IMR-90 (cell line): Measurements from ENCODE around the gene EIF4G3. TPM values are rescaled to one million over a fixed set of nuclear protein-coding genes. Genes with fewer than 3 reads are reported as not detected.

Experiments used
- ATAC-seq: fragments of 200-7000 bp; cut with Tn5 transposase; 2 replicates; pipeline ENCODE4 v1.9.1; 2020; ENCODE audit warnings: low read depth, mild to moderate bottlenecking, moderate library complexity
- BruUV-seq: library from RNA; stranded (reverse); fragments of 400-500 nt; replicated peaks from 2 replicates; lab custom pipeline; 2021; lab: Mats Ljungman, UMichigan
- CTCF ChIA-PET: fragments of 300-600 bp; formaldehyde crosslinking; extraction: SDS; loops from one replicate; lab custom pipeline; 2021; ENCODE audit warnings: antibody characterized with exemption; lab: Yijun Ruan, JAX
- POLR2A ChIA-PET: fragments of 300-600 bp; sonication (Branson Sonifier 250); formaldehyde crosslinking; loops from one replicate; lab custom pipeline; 2022; ENCODE audit warnings: antibody characterized with exemption; ENCODE audit not compliant: unreplicated experiment; lab: Charles Lee
- DNase-seq: peaks from one replicate; pipeline ENCODE4 v3.0.0; 2013
- H2AFZ ChIP-seq: replicated peaks from 2 replicates; pipeline ENCODE3; 2013; ENCODE audit warnings: low read length, mild to moderate bottlenecking; ENCODE audit not compliant: poor library complexity
- H2AK5ac ChIP-seq: 2 replicates; pipeline ENCODE4 v1.6.1; 2013; ENCODE audit warnings: low read depth, low read length, inconsistent platforms
- H2AK9ac ChIP-seq: replicated peaks from 2 replicates; pipeline ENCODE3; 2013; ENCODE audit warnings: mild to moderate bottlenecking, low read depth, low read length, moderate library complexity; ENCODE audit not compliant: poor library complexity
- H2BK120ac ChIP-seq: 2 replicates; pipeline ENCODE4 v1.6.1; 2013; ENCODE audit warnings: low read depth, low read length, inconsistent platforms
- H2BK15ac ChIP-seq: 3 replicates; pipeline ENCODE4 v1.6.1; 2013; ENCODE audit warnings: low read depth, low read length, inconsistent platforms
- H2BK20ac ChIP-seq: 2 replicates; pipeline ENCODE4 v1.6.1; 2013; ENCODE audit warnings: low read depth, mild to moderate bottlenecking, inconsistent platforms, low read length, moderate library complexity
- H2BK5ac ChIP-seq: 2 replicates; pipeline ENCODE4 v1.6.1; 2013; ENCODE audit warnings: mild to moderate bottlenecking, low read depth, low read length, inconsistent platforms; ENCODE audit not compliant: poor library complexity, severe bottlenecking
- H3K14ac ChIP-seq: replicated peaks from 2 replicates; pipeline ENCODE4 v1.6.1; 2013; ENCODE audit warnings: low read depth, low read length, inconsistent platforms
- H3K18ac ChIP-seq: 2 replicates; pipeline ENCODE4 v1.6.1; 2013; ENCODE audit warnings: low read depth, low read length, control low read depth
- H3K23ac ChIP-seq: 2 replicates; pipeline ENCODE4 v1.6.1; 2013; ENCODE audit warnings: low read depth, low read length, inconsistent platforms
- H3K27ac ChIP-seq: 2 replicates; pipeline ENCODE4 v1.5.1; 2013; ENCODE audit warnings: mild to moderate bottlenecking, control low read depth, low read length; ENCODE audit not compliant: insufficient read depth
- H3K27me3 ChIP-seq: 2 replicates; pipeline ENCODE4 v1.6.1; 2013; ENCODE audit warnings: low read length; ENCODE audit not compliant: control insufficient read depth, insufficient read depth
- H3K36me3 ChIP-seq: 2 replicates; pipeline ENCODE4 v1.6.1; 2013; ENCODE audit warnings: low read length, mixed read lengths; ENCODE audit not compliant: control insufficient read depth, insufficient read depth
- H3K4ac ChIP-seq: 2 replicates; pipeline ENCODE4 v1.6.1; 2013; ENCODE audit warnings: low read depth, low read length, inconsistent platforms
- H3K4me1 ChIP-seq: 2 replicates; pipeline ENCODE4 v1.6.1; 2013; ENCODE audit warnings: low read length, mixed read lengths; ENCODE audit not compliant: control insufficient read depth, insufficient read depth
- H3K4me2 ChIP-seq: 2 replicates; pipeline ENCODE4 v1.6.1; 2013; ENCODE audit warnings: low read depth, mild to moderate bottlenecking, control low read depth, low read length, moderate library complexity
- H3K4me3 ChIP-seq: 2 replicates; pipeline ENCODE4 v1.5.1; 2013; ENCODE audit warnings: low read depth, mild to moderate bottlenecking, control low read depth, low read length, moderate library complexity; ENCODE audit not compliant: insufficient read depth
- H3K56ac ChIP-seq: 2 replicates; pipeline ENCODE4 v1.6.1; 2013; ENCODE audit warnings: low read length, inconsistent platforms; ENCODE audit not compliant: insufficient read depth; ENCODE audit errors: extremely low read depth
- H3K79me1 ChIP-seq, 2 experiments: 2 replicates each; pipeline ENCODE4 v1.6.1; 2013; ENCODE audit warnings: low read length in 2 of 2, inconsistent platforms in 1 of 2, low read depth in 1 of 2
- H3K9ac ChIP-seq: 2 replicates; pipeline ENCODE4 v1.6.1; 2013; ENCODE audit warnings: low read depth, low read length, control low read depth
- H3K9me1 ChIP-seq: 2 replicates; pipeline ENCODE4 v1.6.1; 2013; ENCODE audit warnings: low read length, inconsistent platforms; ENCODE audit not compliant: insufficient read depth
- H3K9me3 ChIP-seq: 2 replicates; pipeline ENCODE4 v1.6.1; 2013; ENCODE audit warnings: low read length; ENCODE audit not compliant: control insufficient read depth, insufficient read depth
- H4K20me1 ChIP-seq: 2 replicates; pipeline ENCODE4 v1.6.1; 2013; ENCODE audit warnings: low read length, inconsistent platforms; ENCODE audit not compliant: insufficient read depth
- H4K5ac ChIP-seq: 2 replicates; pipeline ENCODE4 v1.6.1; 2013; ENCODE audit warnings: mild to moderate bottlenecking, low read depth, low read length, control low read depth
- H4K8ac ChIP-seq, 2 experiments: 2 replicates each; pipeline ENCODE4 v1.6.1; 2013; ENCODE audit warnings: low read depth in 2 of 2, low read length in 2 of 2, control low read depth in 1 of 2, inconsistent platforms in 1 of 2
- H4K91ac ChIP-seq: 2 replicates; pipeline ENCODE4 v1.6.1; 2013; ENCODE audit warnings: low read depth, low read length, inconsistent platforms; ENCODE audit not compliant: insufficient read depth
- BHLHE40 ChIP-seq: fragments of 150-350 bp; IDR thresholded peaks from 2 replicates; pipeline ENCODE4 v1.6.1; 2016; ENCODE audit warnings: mild to moderate bottlenecking, low read depth, low read length
- CEBPB ChIP-seq: IDR thresholded peaks from 2 replicates; pipeline ENCODE4 v1.6.1; 2012; ENCODE audit warnings: low read depth, low read length, improper control_type of control experiment
- FOS ChIP-seq: fragments of 150-350 bp; IDR thresholded peaks from 2 replicates; pipeline ENCODE4 v1.6.1; 2016; ENCODE audit warnings: low read depth, low read length
- MAZ ChIP-seq: IDR thresholded peaks from 2 replicates; pipeline ENCODE4 v1.6.1; 2012; ENCODE audit warnings: low read depth, mild to moderate bottlenecking, low read length, improper control_type of control experiment, moderate library complexity, borderline replicate concordance
- MXI1 ChIP-seq: IDR thresholded peaks from 2 replicates; pipeline ENCODE4 v1.6.1; 2012; ENCODE audit warnings: low read depth, mild to moderate bottlenecking, low read length, moderate library complexity, borderline replicate concordance
- NFE2L2 ChIP-seq: fragments of 150-350 bp; IDR thresholded peaks from 2 replicates; pipeline ENCODE4 v1.6.1; 2016; ENCODE audit warnings: low read depth, mild to moderate bottlenecking, low read length
- RCOR1 ChIP-seq: IDR thresholded peaks from 2 replicates; pipeline ENCODE4 v1.6.1; 2012; ENCODE audit warnings: mild to moderate bottlenecking, low read length, improper control_type of control experiment; ENCODE audit not compliant: insufficient replicate concordance
- SMC3 ChIP-seq: fragments of 150-350 bp; IDR thresholded peaks from 2 replicates; pipeline ENCODE4 v1.6.1; 2016; ENCODE audit warnings: low read depth, mild to moderate bottlenecking, antibody characterized with exemption, low read length, moderate library complexity
- WGBS, 2 experiments: methylation state at CpG; one replicate each; pipeline versions ENCODE4 v1.1.5 to v1.1.7; 2013; ENCODE audit warnings: missing lambda C conversion rate in 2 of 2; ENCODE audit not compliant: insufficient read length in 1 of 2; ENCODE audit errors: extremely low coverage in 2 of 2; 5-methylcytosine and 5-hydroxymethylcytosine counted together
- dilution Hi-C: fragments of 300-500 bp; cut with HindIII; formaldehyde crosslinking; loops from one replicate; pipeline ENCODE4 v1.14.3; 2018; ENCODE audit warnings: low sequenced_read_pairs; ENCODE audit not compliant: unreplicated experiment
- in situ Hi-C: fragments of 300-500 bp; cut with MboI; formaldehyde crosslinking; loops from 3 replicates; pipeline ENCODE4 v1.14.3; 2019; ENCODE audit warnings: low sequenced_read_pairs, inconsistent platforms, mixed read lengths
- intact Hi-C: fragments of 100-400 bp; cut with micrococcal nuclease; formaldehyde crosslinking; loops from 2 replicates; pipeline ENCODE4 v1.10.0; 2022
- polyA plus RNA-seq, 3 experiments: library from polyadenylated mRNA; depleted of rRNA; stranded (reverse); fragments of >200 nt; gene quantifications; 2 replicates each; pipeline ENCODE4 v1.2.3, GENCODE V29; 2012; ENCODE audit warnings: low replicate concordance in 1 of 3
- total RNA-seq: library from RNA; depleted of rRNA; stranded (reverse); fragments of >200 nt; gene quantifications from 2 replicates; pipeline ENCODE4 v1.2.3, GENCODE V29; 2012
- TF ChIP-seq, protein P1 (sequence below): conservative IDR thresholded peaks from 2 replicates; pipeline ENCODE4 v1.5.1; 2012; ENCODE audit warnings: mild to moderate bottlenecking, low read depth, low read length, improper control_type of control experiment

EIF4G3 gene
- total and polyA plus RNA-seq, 2 of the 4 experiments (the other 2 are of a cell fraction): 25.8 to 49.2 TPM

DNA sequence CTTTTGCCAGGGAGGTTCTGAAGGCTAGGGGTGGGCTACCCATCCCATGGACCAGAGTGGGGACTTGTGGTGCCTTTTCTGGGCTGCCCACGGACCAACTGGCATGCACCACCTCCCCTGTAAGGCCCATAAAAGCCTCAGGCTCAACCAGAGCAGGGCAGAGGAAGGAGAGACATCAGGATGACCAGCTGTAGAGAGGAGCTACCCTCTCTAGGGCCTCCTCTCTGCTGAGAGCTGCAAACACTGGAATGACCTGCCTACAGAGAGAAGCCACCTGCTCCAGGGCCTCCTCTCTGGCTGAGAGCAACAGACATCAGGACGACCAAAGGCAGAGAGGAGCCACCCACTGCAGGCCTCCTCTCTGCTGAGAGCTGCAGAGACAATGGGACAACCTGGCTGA, 140.9 kb downstream of the EIF4G3 start:
- Histone ChIP-seq H3K14ac (no peak overlapping the region), H3K9me3 (no peaks in the 10 kb centered on the region; the same call in 1 of the 2 replicates), H2BK15ac (no peak overlapping the region), H3K27me3 (no peaks in the 10 kb centered on the region), H3K9me1 (peaks cover 4% of the 10 kb centered on the region; the same call in 1 of the 2 replicates), H2AFZ (no peak overlapping the region), H3K9ac (no peak overlapping the region), H2AK5ac (no peak overlapping the region), H3K56ac (no peak overlapping the region), H3K4me1 (no peaks in the 10 kb centered on the region), H3K27ac (no peak overlapping the region), H4K5ac (no peak overlapping the region), H4K91ac (no peak overlapping the region), H2BK120ac (no peak overlapping the region), H2AK9ac (no peak overlapping the region), H3K4ac (no peak overlapping the region), H4K8ac (no peak overlapping the region), H3K4me2 (no peak overlapping the region), H3K23ac (no peak overlapping the region), H2BK20ac (no peak overlapping the region), H3K18ac (no peak overlapping the region), H2BK5ac (no peak overlapping the region), H3K36me3 (0 out of 2 replicates have a peak, but pooled peaks cover 2% of the 10 kb centered on the region), H3K4me3 (no peak overlapping the region), H4K20me1 (peaks cover 43% of the 10 kb centered on the region), H3K79me1 (peaks cover 46 to 70% of the 10 kb centered on the region in 2 experiments)
- no TSS peak for BruUV-seq
- CTCF ChIA-PET: no interaction called here
- no CpG with 5 or more reads among the region's 2 CpGs for WGBS, 2 experiments
- in situ Hi-C loops: no loop called here
- POLR2A ChIA-PET: no interaction called here
- no peak for ATAC-seq
- TF ChIP-seq MAZ (no peak), SMC3 (no peak), CEBPB (no peak), BHLHE40 (no peak), NFE2L2 (no peak), RCOR1 (no peak), FOS (no peak), MXI1 (no peak)
- TF ChIP-seq, protein P1, sequence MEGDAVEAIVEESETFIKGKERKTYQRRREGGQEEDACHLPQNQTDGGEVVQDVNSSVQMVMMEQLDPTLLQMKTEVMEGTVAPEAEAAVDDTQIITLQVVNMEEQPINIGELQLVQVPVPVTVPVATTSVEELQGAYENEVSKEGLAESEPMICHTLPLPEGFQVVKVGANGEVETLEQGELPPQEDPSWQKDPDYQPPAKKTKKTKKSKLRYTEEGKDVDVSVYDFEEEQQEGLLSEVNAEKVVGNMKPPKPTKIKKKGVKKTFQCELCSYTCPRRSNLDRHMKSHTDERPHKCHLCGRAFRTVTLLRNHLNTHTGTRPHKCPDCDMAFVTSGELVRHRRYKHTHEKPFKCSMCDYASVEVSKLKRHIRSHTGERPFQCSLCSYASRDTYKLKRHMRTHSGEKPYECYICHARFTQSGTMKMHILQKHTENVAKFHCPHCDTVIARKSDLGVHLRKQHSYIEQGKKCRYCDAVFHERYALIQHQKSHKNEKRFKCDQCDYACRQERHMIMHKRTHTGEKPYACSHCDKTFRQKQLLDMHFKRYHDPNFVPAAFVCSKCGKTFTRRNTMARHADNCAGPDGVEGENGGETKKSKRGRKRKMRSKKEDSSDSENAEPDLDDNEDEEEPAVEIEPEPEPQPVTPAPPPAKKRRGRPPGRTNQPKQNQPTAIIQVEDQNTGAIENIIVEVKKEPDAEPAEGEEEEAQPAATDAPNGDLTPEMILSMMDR: no peak
- dilution Hi-C loops: no loop called here
- DNase-seq: no peak
- intact Hi-C loops: no loop called here
